ENCODE data around the gene ARGLU1. TPM values are rescaled to one million over a fixed set of nuclear protein-coding genes. Genes with fewer than 3 reads are reported as not detected.

The ARGLU1 gene
- total RNA-seq, 4 donors from 2014 or later, result 10.0 to 41.1 (median 12.9) TPM

DNA sequence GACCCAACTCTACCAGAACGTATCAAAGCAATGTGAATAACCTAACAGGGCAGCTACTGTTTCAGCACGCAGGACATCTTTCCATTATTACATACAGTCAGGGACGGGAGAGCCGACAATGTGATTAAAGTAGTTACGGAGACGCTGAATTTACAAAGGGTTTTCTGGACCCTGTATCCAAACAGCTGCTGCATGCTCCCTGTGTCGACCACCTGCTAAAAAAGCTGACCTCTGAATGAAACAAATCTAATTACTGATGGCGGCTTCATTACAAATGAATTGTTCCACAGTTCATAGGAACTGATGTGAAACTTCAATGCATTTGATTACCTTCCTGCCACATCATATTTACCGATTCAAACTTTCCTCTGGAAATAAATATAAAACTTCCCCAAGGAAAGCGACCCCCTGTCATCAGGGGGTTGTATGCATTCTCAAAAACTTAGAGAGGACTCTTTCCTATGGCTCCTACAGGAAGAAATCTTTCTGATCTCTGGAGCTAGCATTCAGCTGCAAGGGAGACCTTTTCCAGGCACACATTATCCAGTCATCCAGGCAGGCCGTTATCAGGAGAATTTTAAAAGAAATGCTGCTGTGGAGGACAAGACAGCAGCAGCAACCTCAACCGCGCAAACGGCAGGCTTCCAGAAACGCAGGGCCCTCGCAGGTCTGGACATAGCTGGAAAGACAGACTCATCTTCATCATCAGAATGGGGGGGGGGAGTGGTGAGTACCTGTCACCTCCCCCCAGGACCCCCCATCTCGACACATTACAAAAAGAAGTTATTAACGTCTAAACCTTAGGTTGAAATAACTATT lies 35.6 kb downstream of the ARGLU1 start:
- Histone ChIP-seq H3K36me3 (no peaks in the 10 kb centered on the region), H3K9me3 (no peaks in the 10 kb centered on the region), H3K4me1 (peaks cover 14 to 25% of the 10 kb centered on the region in 2 donors), H3K4me3 (peak overlapping the region; percentile 60 to 72 (median 68)), H3K27ac (peak overlapping the region; percentile 36 to 80 (median 60)), H3K27me3 (no peaks in the 10 kb centered on the region)
- ATAC-seq (no peak), DNase-seq (no peak)
- in situ Hi-C loops (cut with MboI; ENCODE audit: low sequenced_read_pairs in 4 of 4), result loop anchor here (25.0 kb wide), 2 partner anchors 1120 to 1970 kb away; no protein-coding TSS in a partner anchor
- no peak for TF ChIP-seq POLR2A (IDR thresholded peaks at IDR 0.05)
- TF ChIP-seq, protein P1, sequence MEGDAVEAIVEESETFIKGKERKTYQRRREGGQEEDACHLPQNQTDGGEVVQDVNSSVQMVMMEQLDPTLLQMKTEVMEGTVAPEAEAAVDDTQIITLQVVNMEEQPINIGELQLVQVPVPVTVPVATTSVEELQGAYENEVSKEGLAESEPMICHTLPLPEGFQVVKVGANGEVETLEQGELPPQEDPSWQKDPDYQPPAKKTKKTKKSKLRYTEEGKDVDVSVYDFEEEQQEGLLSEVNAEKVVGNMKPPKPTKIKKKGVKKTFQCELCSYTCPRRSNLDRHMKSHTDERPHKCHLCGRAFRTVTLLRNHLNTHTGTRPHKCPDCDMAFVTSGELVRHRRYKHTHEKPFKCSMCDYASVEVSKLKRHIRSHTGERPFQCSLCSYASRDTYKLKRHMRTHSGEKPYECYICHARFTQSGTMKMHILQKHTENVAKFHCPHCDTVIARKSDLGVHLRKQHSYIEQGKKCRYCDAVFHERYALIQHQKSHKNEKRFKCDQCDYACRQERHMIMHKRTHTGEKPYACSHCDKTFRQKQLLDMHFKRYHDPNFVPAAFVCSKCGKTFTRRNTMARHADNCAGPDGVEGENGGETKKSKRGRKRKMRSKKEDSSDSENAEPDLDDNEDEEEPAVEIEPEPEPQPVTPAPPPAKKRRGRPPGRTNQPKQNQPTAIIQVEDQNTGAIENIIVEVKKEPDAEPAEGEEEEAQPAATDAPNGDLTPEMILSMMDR (IDR thresholded peaks at IDR 0.05 in 4 of 5, conservative IDR thresholded peaks at IDR 0.05 in 1 of 5), result no peak
- intact Hi-C loops (cut with DNase I; ENCODE audit: low total_unique reads), result loop anchor here (2.0 to 10.0 kb wide), 2 partner anchors 592 to 1962 kb away; no protein-coding TSS in a partner anchor

DNA sequence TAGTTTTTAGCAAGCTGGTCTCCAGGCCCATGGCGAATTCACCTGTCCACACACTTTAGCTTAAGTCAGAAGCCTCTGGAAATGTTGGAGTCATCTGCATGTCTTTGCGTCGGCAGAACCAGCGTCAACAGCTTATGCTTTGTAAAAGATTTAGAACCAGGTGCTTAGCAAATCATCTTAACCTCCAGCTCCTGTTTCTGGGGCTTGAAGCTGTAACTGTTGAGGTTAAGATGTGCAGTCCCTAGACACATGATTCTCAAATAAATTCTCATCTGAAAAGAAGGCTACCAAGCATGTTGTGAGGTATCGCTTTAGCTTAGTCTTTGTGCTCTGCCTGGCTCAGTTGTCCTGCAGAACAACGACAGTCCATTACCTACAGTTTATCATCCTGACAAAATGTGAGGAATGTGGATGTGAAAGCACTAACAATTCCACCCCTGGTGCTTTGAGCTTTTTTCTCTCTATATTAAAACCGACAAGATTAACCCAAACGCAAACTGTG lies 36.9 kb downstream of the ARGLU1 start:
- Histone ChIP-seq H3K9me3 (no peaks in the 10 kb centered on the region), H3K27ac (peak overlapping the region in 3 of 4 donors; percentile 5 to 80 (median 13)), H3K4me3 (peak overlapping the region in 3 of 4 donors; percentile 60 to 72 (median 68)), H3K36me3 (no peaks in the 10 kb centered on the region), H3K4me1 (peaks cover 14 to 19% of the 10 kb centered on the region in 2 donors), H3K27me3 (no peaks in the 10 kb centered on the region)
- ATAC-seq (no peak), DNase-seq (no peak)
- in situ Hi-C loops (cut with MboI; ENCODE audit: low sequenced_read_pairs in 4 of 4), result loop anchor here (25.0 kb wide), 2 partner anchors 1119 to 1969 kb away; no protein-coding TSS in a partner anchor
- intact Hi-C loops (cut with DNase I; ENCODE audit: low total_unique reads), result loop anchor here (10.0 kb wide), 1 partner anchor 594 kb away; no protein-coding TSS in a partner anchor
- no peak for TF ChIP-seq POLR2A (IDR thresholded peaks at IDR 0.05)
- TF ChIP-seq, protein P1 (IDR thresholded peaks at IDR 0.05 in 4 of 5, conservative IDR thresholded peaks at IDR 0.05 in 1 of 5), result no peak

DNA sequence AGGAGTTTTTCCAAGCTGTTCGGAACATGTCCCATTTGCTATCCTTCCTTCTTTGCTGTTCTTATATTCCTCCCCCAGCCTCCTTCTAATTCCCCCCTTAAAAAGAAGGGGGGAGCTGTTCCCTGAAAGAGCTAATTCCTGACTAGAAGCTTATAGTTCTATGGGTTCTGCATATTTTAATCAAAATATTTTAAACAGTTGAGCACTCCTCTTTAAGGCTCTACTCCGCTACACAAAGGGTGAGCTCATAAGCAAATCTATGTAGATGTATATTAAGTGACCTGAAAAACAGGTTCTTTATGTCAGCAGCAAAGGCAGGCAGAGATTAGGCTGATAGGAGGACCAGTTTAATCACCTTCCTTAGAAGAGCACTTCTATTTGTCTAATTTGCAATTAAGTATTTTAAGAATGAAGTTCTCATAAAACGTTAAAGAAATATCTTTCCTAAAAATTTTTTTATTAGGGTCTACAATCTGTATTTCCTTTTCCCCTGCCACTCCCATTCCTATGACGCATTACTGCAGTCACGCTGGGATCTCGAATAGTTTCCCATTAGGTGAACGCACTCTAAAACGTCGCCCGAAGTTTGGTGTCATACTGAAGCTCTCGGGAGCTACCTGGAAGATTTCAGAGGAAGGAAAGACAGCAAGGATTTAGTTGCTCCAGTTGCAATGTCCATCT lies 37.6 kb downstream of the ARGLU1 start:
- Histone ChIP-seq H3K36me3 (no peaks in the 10 kb centered on the region), H3K4me3 (peak overlapping the region in 1 of 4 donors; percentile 68), H3K27ac (peak overlapping the region in 2 of 4 donors; percentile 12 to 80), H3K27me3 (no peaks in the 10 kb centered on the region), H3K4me1 (peaks cover 14 to 16% of the 10 kb centered on the region in 2 donors), H3K9me3 (no peaks in the 10 kb centered on the region)
- intact Hi-C loops (cut with DNase I; ENCODE audit: low total_unique reads), result loop anchor here (10.0 kb wide), 1 partner anchor 594 kb away; no protein-coding TSS in a partner anchor
- TF ChIP-seq, protein P1 (IDR thresholded peaks at IDR 0.05 in 4 of 5, conservative IDR thresholded peaks at IDR 0.05 in 1 of 5), result no peak
- TF ChIP-seq POLR2A (IDR thresholded peaks at IDR 0.05), result peak in 1 of 2 donors; percentile 12
- ATAC-seq, result no peak
- DNase-seq, result no peak
- in situ Hi-C loops (cut with MboI; ENCODE audit: low sequenced_read_pairs in 4 of 4), result loop anchor here (25.0 kb wide), 2 partner anchors 1118 to 1968 kb away; no protein-coding TSS in a partner anchor

DNA sequence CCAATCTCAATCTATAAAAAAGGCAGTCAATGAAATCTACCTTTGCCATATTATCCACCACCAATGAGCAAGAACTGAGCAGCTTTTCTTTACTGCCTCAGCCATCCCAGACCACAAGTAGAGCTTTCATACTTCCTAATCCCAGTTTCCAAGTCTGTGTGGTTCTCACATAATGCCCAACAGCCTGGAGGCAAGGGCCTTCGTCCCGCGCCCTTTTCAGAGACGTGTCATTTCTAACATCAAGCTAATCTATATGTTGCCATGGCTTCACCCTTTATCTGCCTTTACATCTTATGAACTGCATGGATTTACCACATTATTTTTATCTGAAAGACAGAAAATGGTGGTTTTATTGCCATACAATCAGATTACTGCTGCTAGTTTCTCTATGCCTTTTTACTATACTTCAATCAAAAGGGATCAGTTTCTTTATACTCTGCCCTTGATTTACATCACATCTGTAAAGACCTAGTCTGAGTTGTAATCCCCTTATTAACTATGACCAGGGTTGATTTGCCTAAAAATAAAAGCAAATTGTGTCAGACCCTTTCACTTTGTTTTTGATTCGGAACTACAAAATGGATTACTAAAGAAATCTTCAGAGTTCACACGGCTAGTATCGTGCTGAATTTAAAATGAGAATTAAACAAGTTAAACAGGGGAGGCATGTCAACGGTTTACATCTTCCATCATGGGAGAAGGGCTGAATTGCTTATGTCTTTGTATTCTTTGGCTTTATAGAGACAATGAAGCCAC lies 38.3 kb downstream of the ARGLU1 start:
- in situ Hi-C loops (cut with MboI; ENCODE audit: low sequenced_read_pairs in 4 of 4) (loop anchor here (25.0 kb wide), 2 partner anchors 1117 to 1967 kb away; no protein-coding TSS in a partner anchor), intact Hi-C loops (cut with DNase I; ENCODE audit: low total_unique reads) (loop anchor here (10.0 kb wide), 1 partner anchor 595 kb away; no protein-coding TSS in a partner anchor)
- TF ChIP-seq POLR2A (IDR thresholded peaks at IDR 0.05), result no peak
- TF ChIP-seq, protein P1 (IDR thresholded peaks at IDR 0.05 in 4 of 5, conservative IDR thresholded peaks at IDR 0.05 in 1 of 5), result no peak
- DNase-seq (no peak), ATAC-seq (no peak)
- H3K4me3 ChIP-seq, result no peak overlapping the region
- H3K9me3 ChIP-seq, result no peaks in the 10 kb centered on the region
- peaks cover 14 to 18% of the 10 kb centered on the region in 2 donors for H3K4me1 ChIP-seq
- H3K27me3 ChIP-seq, result no peaks in the 10 kb centered on the region
- no peaks in the 10 kb centered on the region for H3K36me3 ChIP-seq
- H3K27ac ChIP-seq, result peak overlapping the region in 2 of 4 donors; percentile 12 to 38

Measured in gastrocnemius medialis (tissue), 4 donors.